H1 (cell line): Measurements from ENCODE around the gene HLA-E. TPM values are rescaled to one million over a fixed set of nuclear protein-coding genes. Genes with fewer than 3 reads are reported as not detected.

Source experiments
- CTCF ChIA-PET: fragments of 300-600 bp; sonication (Branson Sonifier 250); formaldehyde crosslinking; loops from one replicate; lab custom pipeline; 2021; ENCODE audit not compliant: partially characterized antibody; lab: Charles Lee
- POLR2A ChIA-PET: fragments of 300-600 bp; sonication (Branson Sonifier 250); formaldehyde crosslinking; loops from one replicate; lab custom pipeline; 2021; ENCODE audit warnings: inconsistent platforms; ENCODE audit not compliant: partially characterized antibody; lab: Charles Lee
- DNase-seq, 2 experiments: peaks; one replicate each; pipeline versions ENCODE4 v3.0.0 to v3.0.0-alpha.2; 2010 to 2022; ENCODE audit warnings: low spot score in 2 of 2, low read depth in 1 of 2, mixed read lengths in 1 of 2
- FAIRE-seq: peaks from 2 replicates; lab custom pipeline; 2011; peaks lifted over from hg19 to GRCh38; lab: Jason Lieb, UNC
- H2AFZ ChIP-seq: 2 replicates; pipeline ENCODE4 v1.8.1; 2012; ENCODE audit warnings: low read length, inconsistent platforms
- H2AK5ac ChIP-seq: 2 replicates; pipeline ENCODE4 v1.6.1; 2013; ENCODE audit warnings: low read depth, low read length
- H2BK120ac ChIP-seq: replicated peaks from 2 replicates; pipeline ENCODE3; 2013; ENCODE audit warnings: low read depth, low read length, inconsistent platforms
- H2BK12ac ChIP-seq: 2 replicates; pipeline ENCODE4 v1.6.1; 2013; ENCODE audit warnings: low read depth, low read length
- H2BK15ac ChIP-seq: 2 replicates; pipeline ENCODE4 v1.6.1; 2013; ENCODE audit warnings: low read length
- H2BK20ac ChIP-seq: 2 replicates; pipeline ENCODE4 v1.6.1; 2013; ENCODE audit warnings: low read length
- H2BK5ac ChIP-seq: 2 replicates; pipeline ENCODE4 v1.6.1; 2013; ENCODE audit warnings: low read depth, low read length
- H3K14ac ChIP-seq: 2 replicates; pipeline ENCODE4 v1.6.1; 2013; ENCODE audit warnings: inconsistent platforms; ENCODE audit not compliant: insufficient read length
- H3K18ac ChIP-seq: 2 replicates; pipeline ENCODE4 v1.6.1; 2013; ENCODE audit warnings: low read length; ENCODE audit errors: extremely low read depth
- H3K23ac ChIP-seq: 2 replicates; pipeline ENCODE4 v1.6.1; 2013; ENCODE audit warnings: inconsistent platforms; ENCODE audit not compliant: insufficient read length
- H3K23me2 ChIP-seq: 2 replicates; pipeline ENCODE4 v1.6.1; 2013; ENCODE audit warnings: low read depth, low read length
- H3K27ac ChIP-seq: 2 replicates; pipeline ENCODE4 v1.6.1; 2011; ENCODE audit warnings: low read depth, low read length, inconsistent platforms
- H3K27me3 ChIP-seq, 4 experiments: replicated peaks in 1 of 4; 1 replicate in 1 of 4; 2 replicates in 3 of 4; pipeline versions ENCODE4 v1.6.1 to v1.8.1; 2011 to 2013; ENCODE audit warnings: low read length in 3 of 4, mild to moderate bottlenecking in 3 of 4, inconsistent platforms in 2 of 4, mixed read lengths in 2 of 4, moderate library complexity in 1 of 4; ENCODE audit not compliant: control insufficient read depth in 3 of 4, insufficient read depth in 3 of 4; ENCODE audit errors: extremely low read depth in 1 of 4
- H3K36me3 ChIP-seq, 4 experiments: 2 replicates each; pipeline versions ENCODE4 v1.6.1 to v1.8.1; 2011 to 2013; ENCODE audit warnings: mild to moderate bottlenecking in 4 of 4, low read length in 3 of 4, moderate library complexity in 2 of 4, control low read depth in 1 of 4, inconsistent platforms in 1 of 4; ENCODE audit not compliant: insufficient read depth in 4 of 4, control insufficient read depth in 2 of 4
- H3K4ac ChIP-seq: replicated peaks from 2 replicates; pipeline ENCODE3; 2013; ENCODE audit warnings: low read length, low read depth, mixed read lengths, inconsistent platforms; ENCODE audit not compliant: insufficient read length
- H3K4me1 ChIP-seq, 4 experiments: replicated peaks in 1 of 4; 1 replicate in 1 of 4; 2 replicates in 3 of 4; pipeline versions ENCODE4 v1.6.1 to v1.8.1; 2011 to 2013; ENCODE audit warnings: low read length in 3 of 4, inconsistent platforms in 2 of 4, mixed read lengths in 1 of 4; ENCODE audit not compliant: insufficient read depth in 4 of 4, control insufficient read depth in 3 of 4
- H3K4me2 ChIP-seq, 2 experiments: 2 replicates each; pipeline versions ENCODE4 v1.6.1 to v1.8.1; 2011 to 2013; ENCODE audit warnings: low read depth in 2 of 2, low read length in 2 of 2, control low read depth in 1 of 2, inconsistent platforms in 1 of 2, mild to moderate bottlenecking in 1 of 2; ENCODE audit not compliant: insufficient read depth in 1 of 2
- H3K4me3 ChIP-seq, 4 experiments: fragments of 200-600, 300-600 bp in 1 of 4; sonication (generic), shearing (Covaris generic), sonication (Bioruptor Twin) in 1 of 4; 2 replicates each; pipeline versions ENCODE4 v1.5.1 to v1.8.1; 2011 to 2016; ENCODE audit warnings: low read length in 4 of 4, low read depth in 3 of 4, control low read depth in 2 of 4, inconsistent platforms in 2 of 4, mild to moderate bottlenecking in 2 of 4, mixed read lengths in 1 of 4, moderate library complexity in 1 of 4; ENCODE audit not compliant: insufficient read depth in 2 of 4; ENCODE audit errors: extremely low read depth in 1 of 4
- H3K56ac ChIP-seq: replicated peaks from 2 replicates; pipeline ENCODE3; 2013; ENCODE audit warnings: low read depth, mild to moderate bottlenecking, mixed read lengths, low read length, inconsistent platforms; ENCODE audit not compliant: insufficient read length
- H3K79me1 ChIP-seq: 2 replicates; pipeline ENCODE4 v1.6.1; 2013; ENCODE audit warnings: low read depth, low read length, control low read depth
- H3K79me2 ChIP-seq, 2 experiments: 2 replicates each; pipeline versions ENCODE4 v1.6.1 to v1.8.1; 2012 to 2013; ENCODE audit warnings: low read length in 2 of 2, mild to moderate bottlenecking in 2 of 2, inconsistent platforms in 1 of 2; ENCODE audit not compliant: insufficient read depth in 2 of 2, control insufficient read depth in 1 of 2
- H3K9ac ChIP-seq, 4 experiments: replicated peaks in 1 of 4; 1 replicate in 1 of 4; 2 replicates in 3 of 4; pipeline versions ENCODE4 v1.6.1 to v1.8.1; 2011 to 2013; ENCODE audit warnings: low read depth in 3 of 4, low read length in 3 of 4, control low read depth in 2 of 4, mild to moderate bottlenecking in 2 of 4, moderate library complexity in 2 of 4, inconsistent platforms in 1 of 4; ENCODE audit errors: extremely low read depth in 1 of 4
- H3K9me3 ChIP-seq, 2 experiments: 2 replicates each; pipeline versions ENCODE4 v1.6.1 to v1.8.1; 2012 to 2013; ENCODE audit warnings: mild to moderate bottlenecking in 2 of 2, moderate library complexity in 2 of 2, control low read depth in 1 of 2, inconsistent platforms in 1 of 2, low read depth in 1 of 2, low read length in 1 of 2, mixed read lengths in 1 of 2; ENCODE audit not compliant: insufficient read depth in 2 of 2
- H4K20me1 ChIP-seq, 2 experiments: replicated peaks in 1 of 2; 2 replicates each; pipeline versions ENCODE3 to v1.8.1; 2011 to 2013; ENCODE audit warnings: inconsistent platforms in 2 of 2, low read length in 2 of 2, mild to moderate bottlenecking in 1 of 2; ENCODE audit not compliant: insufficient read depth in 2 of 2, control insufficient read depth in 1 of 2
- H4K5ac ChIP-seq: 2 replicates; pipeline ENCODE4 v1.6.1; 2013; ENCODE audit warnings: low read length, low read depth, mixed read lengths, inconsistent platforms; ENCODE audit not compliant: insufficient read length
- H4K8ac ChIP-seq: 2 replicates; pipeline ENCODE4 v1.8.0; 2013; ENCODE audit warnings: mild to moderate bottlenecking, moderate library complexity, low read length, inconsistent platforms; ENCODE audit not compliant: insufficient read depth; ENCODE audit errors: extremely low read depth
- H4K91ac ChIP-seq: replicated peaks from 2 replicates; pipeline ENCODE3; 2013; ENCODE audit warnings: low read length, mixed read lengths, inconsistent platforms; ENCODE audit not compliant: insufficient read length
- BACH1 ChIP-seq: IDR thresholded peaks from 2 replicates; pipeline ENCODE4 v1.6.1; 2012; ENCODE audit warnings: low read length, improper control_type of control experiment
- CEBPB ChIP-seq: IDR thresholded peaks from 2 replicates; pipeline ENCODE4 v1.6.1; 2012; ENCODE audit warnings: low read depth, low read length
- EGR1 ChIP-seq: IDR thresholded peaks from 2 replicates; pipeline ENCODE4 v1.6.1; 2011; ENCODE audit warnings: low read depth, low read length, borderline replicate concordance
- FOSL1 ChIP-seq: IDR thresholded peaks from 2 replicates; pipeline ENCODE4 v1.6.1; 2011; ENCODE audit warnings: mild to moderate bottlenecking, low read depth, low read length, moderate library complexity; ENCODE audit not compliant: insufficient read depth
- JUN ChIP-seq: IDR thresholded peaks from 2 replicates; pipeline ENCODE4 v1.6.1; 2011; ENCODE audit warnings: low read depth, mild to moderate bottlenecking, improper control_type of control experiment, low read length
- POU5F1 ChIP-seq: IDR thresholded peaks from 2 replicates; pipeline ENCODE4 v1.6.1; 2011; ENCODE audit warnings: low read depth, mild to moderate bottlenecking, low read length, moderate library complexity
- RNF2 ChIP-seq: fragments of 200-900, 300-1000 bp; sonication (generic); IDR thresholded peaks from 2 replicates; pipeline ENCODE4 v1.7.1; 2016; ENCODE audit warnings: borderline replicate concordance, low read depth, mild to moderate bottlenecking, antibody characterized with exemption, low read length; ENCODE audit not compliant: poor library complexity, severe bottlenecking; ENCODE audit errors: missing control alignments
- SIX5 ChIP-seq: IDR thresholded peaks from 2 replicates; pipeline ENCODE4 v1.6.1; 2011; ENCODE audit warnings: mild to moderate bottlenecking, low read depth, low read length
- SP1 ChIP-seq: IDR thresholded peaks from 2 replicates; pipeline ENCODE4 v1.6.1; 2011; ENCODE audit warnings: low read depth, low read length
- SP4 ChIP-seq: IDR thresholded peaks from 2 replicates; pipeline ENCODE4 v1.6.1; 2012; ENCODE audit warnings: low read length, inconsistent platforms
- TAF7 ChIP-seq: optimal IDR thresholded peaks from 2 replicates; pipeline ENCODE3; 2011; ENCODE audit warnings: low read depth, mild to moderate bottlenecking, inconsistent platforms, low read length, moderate library complexity, borderline replicate concordance
- TEAD4 ChIP-seq: IDR thresholded peaks from 2 replicates; pipeline ENCODE4 v1.6.1; 2012; ENCODE audit warnings: low read depth, low read length, inconsistent platforms, mixed read lengths
- YY1 ChIP-seq: IDR thresholded peaks from 2 replicates; pipeline ENCODE4 v1.6.1; 2011; ENCODE audit warnings: low read depth, mild to moderate bottlenecking, low read length
- WGBS, 2 experiments: shearing (Covaris generic) in 1 of 2; methylation state at CpG; one replicate each; pipeline versions ENCODE4 v1.1.6 to v1.1.7; 2013 to 2015; ENCODE audit warnings: low lambda C conversion rate in 2 of 2, mixed read lengths in 2 of 2, inconsistent platforms in 1 of 2, low coverage in 1 of 2, missing lambda C conversion rate in 1 of 2; ENCODE audit not compliant: insufficient replicate concordance in 2 of 2, insufficient coverage in 1 of 2, insufficient read length in 1 of 2; ENCODE audit errors: extremely low coverage in 1 of 2, missing lambda C conversion rate in 1 of 2; 5-methylcytosine and 5-hydroxymethylcytosine counted together
- polyA plus RNA-seq, 7 experiments: library from polyadenylated mRNA; depleted of rRNA in 3 of 7; stranded (reverse) in 5 of 7; unstranded in 2 of 7; fragments of >200 nt in 5 of 7; fragments of 200-250 nt in 2 of 7; gene quantifications; 1 replicate in 5 of 7; 2 replicates in 1 of 7; 4 replicates in 1 of 7; pipeline versions ENCODE4 v1.2.1 to v1.2.3, GENCODE V29; 2011 to 2013; ENCODE audit warnings: missing spikeins in 2 of 7, mixed read lengths in 2 of 7
- total RNA-seq: library from RNA; stranded (reverse); fragmentation: NEBNext Ultra II Directional; extraction: Animal tissue kit (Norgen Biotek cat#: 25700); gene quantifications from 2 replicates; pipeline ENCODE4 v1.2.1, GENCODE V29; 2021
- TF ChIP-seq, protein P1 (sequence below): IDR thresholded peaks from 2 replicates; pipeline ENCODE4 v1.6.1; 2012; ENCODE audit warnings: low read length, inconsistent platforms

HLA-E gene
- total and polyA plus RNA-seq, 2 of the 8 experiments (the other 6 are each of a cell fraction or from before 2014, with no cell fraction given) = 20.2 to 28.0 TPM

DNA sequence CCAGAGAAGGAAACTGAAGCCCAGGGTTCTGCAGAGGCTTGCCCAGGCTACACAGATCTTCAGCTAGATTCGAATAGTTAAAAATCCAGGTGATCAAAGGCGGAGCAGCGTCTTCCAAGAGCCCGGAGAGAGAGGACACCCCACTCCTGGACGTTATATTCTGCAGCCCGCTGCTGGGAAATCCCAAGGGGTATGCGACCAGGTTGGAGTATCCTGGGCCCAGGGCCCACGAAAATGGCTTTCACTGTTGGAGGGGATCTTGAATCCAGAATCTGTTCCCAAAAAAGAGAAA lies 44.9 kb upstream of the HLA-E start:
- Histone ChIP-seq H3K4ac (no peak overlapping the region), H3K4me1 (peaks cover 0 to 5% (median 1%) of the 10 kb centered on the region in 4 experiments; a peak in 2 of 7 replicates), H3K4me2 (peak overlapping the region; percentile 53 to 58), H2BK120ac (no peak overlapping the region), H3K9ac (no peak overlapping the region), H3K18ac (no peak overlapping the region), H3K56ac (no peak overlapping the region), H2AFZ (peak overlapping the region; percentile 70), H2BK5ac (no peak overlapping the region), H3K79me2 (no peaks in the 10 kb centered on the region), H3K79me1 (no peaks in the 10 kb centered on the region), H2BK20ac (no peak overlapping the region), H3K27me3 (peaks cover 0 to 5% (median 3%) of the 10 kb centered on the region in 4 experiments; a peak in 3 of 7 replicates), H4K20me1 (no peaks in the 10 kb centered on the region), H4K91ac (no peak overlapping the region), H3K23ac (no peak overlapping the region), H3K14ac (no peak overlapping the region), H3K4me3 (peak overlapping the region in 3 of 4 experiments; percentile 22 to 48 (median 25); a peak in 5 of 8 replicates), H2AK5ac (no peak overlapping the region), H3K27ac (no peak overlapping the region), H4K5ac (no peak overlapping the region), H3K36me3 (no peaks in the 10 kb centered on the region), H3K9me3 (no peaks in the 10 kb centered on the region), H2BK12ac (no peak overlapping the region), H4K8ac (no peak overlapping the region; the same call in 1 of the 2 replicates), H2BK15ac (no peak overlapping the region), H3K23me2 (no peaks in the 10 kb centered on the region; the same call in 1 of the 2 replicates)
- ChIA-PET POLR2A (interaction anchor here (0.9 kb wide), 1 partner anchor 93 kb away, joined by 3 read pairs; no protein-coding TSS in a partner anchor), CTCF (no interaction called here)
- DNase-seq = no peak
- WGBS, 2 experiments = 78% methylated on average over 8 of the region's 8 CpGs; no CpG with 5 or more reads in 1 of the 2 experiments
- FAIRE-seq = no peak
- TF ChIP-seq TAF7 = no peak
- no peak for TF ChIP-seq YY1
- no peak for TF ChIP-seq EGR1
- no peak for TF ChIP-seq SP4
- no peak for TF ChIP-seq FOSL1
- TF ChIP-seq, protein P1, sequence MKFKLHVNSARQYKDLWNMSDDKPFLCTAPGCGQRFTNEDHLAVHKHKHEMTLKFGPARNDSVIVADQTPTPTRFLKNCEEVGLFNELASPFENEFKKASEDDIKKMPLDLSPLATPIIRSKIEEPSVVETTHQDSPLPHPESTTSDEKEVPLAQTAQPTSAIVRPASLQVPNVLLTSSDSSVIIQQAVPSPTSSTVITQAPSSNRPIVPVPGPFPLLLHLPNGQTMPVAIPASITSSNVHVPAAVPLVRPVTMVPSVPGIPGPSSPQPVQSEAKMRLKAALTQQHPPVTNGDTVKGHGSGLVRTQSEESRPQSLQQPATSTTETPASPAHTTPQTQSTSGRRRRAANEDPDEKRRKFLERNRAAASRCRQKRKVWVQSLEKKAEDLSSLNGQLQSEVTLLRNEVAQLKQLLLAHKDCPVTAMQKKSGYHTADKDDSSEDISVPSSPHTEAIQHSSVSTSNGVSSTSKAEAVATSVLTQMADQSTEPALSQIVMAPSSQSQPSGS = no peak
- TF ChIP-seq CEBPB = no peak
- no peak for TF ChIP-seq TEAD4
- no peak for TF ChIP-seq RNF2
- no peak for TF ChIP-seq BACH1
- TF ChIP-seq POU5F1 = no peak
- TF ChIP-seq JUN = no peak
- no peak for TF ChIP-seq SP1
- TF ChIP-seq SIX5 = no peak
